GM21737 (cell line): ENCODE results near the gene SERPINH1.

Source experiments
- ATAC-seq: cut with Tn5 transposase; IDR thresholded peaks from one replicate; pipeline ENCODE4 v1.9.1; 2021; ENCODE audit warnings: mild to moderate bottlenecking, moderate library complexity; ENCODE audit not compliant: unreplicated experiment

Gene SERPINH1

DNA sequence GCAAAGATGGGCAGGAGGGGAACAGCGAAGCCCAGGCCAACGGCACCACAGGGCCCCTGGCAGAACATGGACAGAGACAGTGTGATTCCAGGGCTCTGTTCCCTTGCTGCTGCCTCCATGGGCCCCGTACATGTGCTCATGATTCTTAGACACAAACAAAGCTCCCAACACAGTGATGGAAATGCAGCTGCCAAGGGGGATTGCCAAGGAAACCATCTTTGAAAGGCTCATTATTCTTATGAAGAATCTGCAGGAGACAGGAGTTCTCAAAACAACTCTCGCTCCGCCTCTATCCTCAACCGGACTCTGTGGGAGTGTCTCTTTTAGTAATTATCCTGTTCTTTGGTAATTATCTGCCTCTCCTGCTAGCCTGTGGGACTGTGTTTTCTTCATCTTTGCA is 32.2 kb downstream of the SERPINH1 start:
- no peak for ATAC-seq

DNA sequence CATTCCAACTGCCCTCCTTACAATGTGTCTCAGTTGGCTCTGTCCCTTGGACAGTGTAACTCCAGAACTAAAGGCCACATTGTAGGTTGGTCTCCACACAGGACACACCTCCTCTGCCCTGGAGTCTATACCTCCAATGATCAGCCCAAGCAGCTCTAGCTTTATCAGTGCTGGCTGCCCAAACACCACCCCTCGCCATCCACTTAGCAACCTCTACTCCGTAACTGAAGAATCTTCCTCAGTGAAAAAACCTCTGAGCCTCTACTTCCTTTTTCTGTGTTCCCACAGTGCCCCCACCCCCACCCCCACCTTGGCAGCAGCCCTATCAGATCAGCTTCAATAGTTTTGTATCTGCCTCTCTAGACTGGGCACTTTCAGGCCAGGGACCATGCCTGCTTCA is 33.4 kb downstream of the SERPINH1 start:
- ATAC-seq: no peak

DNA sequence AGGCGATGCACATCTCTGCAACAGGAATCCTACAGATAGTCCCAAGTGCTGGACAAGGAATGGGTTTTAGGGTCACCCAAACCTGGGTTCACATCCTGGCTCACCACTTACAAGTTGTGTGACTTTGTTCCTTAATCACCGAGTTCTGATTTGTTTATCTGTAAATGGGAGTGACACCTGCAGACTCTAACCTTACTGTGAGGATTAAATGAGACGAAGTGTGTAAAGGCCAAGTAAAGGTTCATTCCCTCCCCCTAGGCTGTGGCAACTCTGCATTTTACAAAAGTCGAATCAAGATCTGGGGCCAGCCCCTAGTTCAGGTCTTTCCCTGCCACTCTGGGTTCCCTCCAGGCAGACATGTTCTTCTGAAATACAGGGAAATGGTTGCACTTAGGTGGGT is 34.9 kb downstream of the SERPINH1 start:
- ATAC-seq: no peak

- ATAC-seq: no peak
Measured at GRCh38 chr11:75597636-75598035, 35.6 kb downstream of the SERPINH1 start.

DNA sequence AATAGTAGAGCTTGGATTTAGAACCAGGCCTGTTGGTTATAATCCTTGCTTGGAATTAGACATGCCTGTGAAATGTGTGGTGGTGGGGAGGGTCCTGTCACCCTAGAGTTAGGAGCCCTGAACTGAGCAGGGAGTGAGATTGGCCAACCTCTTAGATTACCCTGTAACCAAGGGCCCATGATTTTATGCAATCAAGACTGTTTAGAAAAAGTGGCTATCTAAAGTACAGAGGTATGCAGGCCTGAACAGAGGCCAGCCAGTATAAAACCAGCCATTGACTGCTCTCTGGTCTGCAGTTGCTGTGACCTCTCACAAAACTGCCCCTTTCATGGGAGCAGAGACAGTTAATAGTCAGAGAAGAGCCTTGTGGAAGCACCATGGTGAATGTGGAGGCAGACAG is 36.2 kb downstream of the SERPINH1 start:
- no peak for ATAC-seq

- ATAC-seq: no peak
Measured at GRCh38 chr11:75598900-75599299, 36.8 kb downstream of the SERPINH1 start.

GRCh38 chr11:75600356-75600755 is 38.3 kb downstream of the SERPINH1 start:
- ATAC-seq: no peak

- ATAC-seq: no peak
Measured at GRCh38 chr11:75601494-75601893, 39.4 kb downstream of the SERPINH1 start.

DNA sequence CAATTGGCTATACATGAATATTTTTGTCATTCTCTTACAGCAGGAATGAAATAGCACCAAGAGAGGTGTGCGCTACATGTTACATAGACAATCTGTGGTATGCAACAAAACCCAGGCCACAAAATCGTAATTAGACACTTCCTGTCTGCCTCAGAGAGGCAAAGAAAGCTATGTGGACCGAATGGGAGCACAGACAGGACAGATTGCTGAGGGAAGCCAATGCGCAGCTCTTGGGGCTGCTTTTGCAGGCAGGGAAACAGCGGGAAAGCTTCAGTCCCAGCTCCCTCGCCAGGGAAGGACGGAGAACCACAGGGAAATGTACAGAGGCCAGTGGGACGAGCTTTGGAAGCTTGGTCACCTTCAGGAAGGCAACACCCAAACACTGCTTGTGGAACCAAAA is 40.9 kb downstream of the SERPINH1 start:
- ATAC-seq: no peak

DNA sequence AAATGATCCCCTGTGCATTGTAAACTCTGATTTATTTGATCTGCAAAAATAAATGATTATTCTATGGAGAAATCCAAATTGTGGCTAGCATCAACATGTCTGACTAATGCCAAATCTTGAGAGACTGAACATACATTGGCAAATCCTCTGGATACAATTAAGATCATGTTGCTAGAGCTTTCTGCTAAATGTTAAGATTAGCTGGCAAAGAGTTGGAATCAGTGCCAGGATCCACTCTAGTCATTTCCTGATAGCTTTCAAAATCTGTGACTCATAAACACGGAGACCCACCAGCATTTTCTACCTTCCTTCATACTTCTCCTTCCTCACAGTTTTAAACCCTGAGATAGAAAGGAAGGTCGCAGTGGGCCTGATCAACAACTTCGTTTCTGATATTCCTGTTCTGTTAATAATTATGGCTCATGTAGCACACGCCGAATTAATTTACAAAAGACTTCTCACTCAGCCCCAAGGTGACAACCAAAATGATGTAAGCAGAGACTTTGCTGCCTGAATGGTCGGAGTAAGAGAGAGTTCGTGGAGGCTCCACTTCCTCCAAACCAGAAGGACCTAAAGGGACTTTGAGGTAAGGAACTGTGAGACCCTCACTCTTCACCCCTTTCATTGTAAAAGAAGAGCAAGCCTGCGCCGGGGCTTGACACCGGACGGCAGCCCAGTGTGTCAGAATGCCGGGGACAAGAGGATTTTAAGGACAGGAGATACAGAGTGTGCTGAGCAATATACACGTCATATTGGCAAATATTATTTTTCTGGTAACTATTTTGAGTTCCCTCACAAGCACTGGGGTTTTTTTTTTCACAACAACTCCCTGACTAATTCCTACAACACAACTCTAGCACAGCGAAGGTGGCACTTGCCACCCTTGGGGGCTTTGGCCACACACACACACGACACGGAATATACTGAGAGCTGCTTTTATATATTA is 42.0 kb downstream of the SERPINH1 start:
- ATAC-seq: no peak

DNA sequence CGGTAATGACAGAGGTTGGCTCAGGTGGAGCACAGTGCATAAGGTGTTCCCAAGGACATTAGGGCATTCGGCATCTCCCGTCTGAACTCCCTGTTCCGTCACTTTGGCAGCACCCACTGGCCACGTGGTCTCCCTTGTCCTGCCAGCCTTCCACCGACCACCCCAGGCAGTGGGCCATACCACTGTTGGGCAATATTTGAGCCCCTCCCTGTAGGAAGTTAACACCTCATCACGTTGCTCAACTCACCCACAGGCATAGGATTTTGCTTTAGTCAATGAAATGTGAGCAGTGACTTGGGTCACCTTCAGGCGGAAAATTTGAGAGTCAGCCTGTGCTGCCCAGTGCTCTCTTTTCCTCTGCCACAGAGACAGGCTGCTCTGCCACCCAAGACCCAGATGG is 44.0 kb downstream of the SERPINH1 start:
- ATAC-seq: no peak

DNA sequence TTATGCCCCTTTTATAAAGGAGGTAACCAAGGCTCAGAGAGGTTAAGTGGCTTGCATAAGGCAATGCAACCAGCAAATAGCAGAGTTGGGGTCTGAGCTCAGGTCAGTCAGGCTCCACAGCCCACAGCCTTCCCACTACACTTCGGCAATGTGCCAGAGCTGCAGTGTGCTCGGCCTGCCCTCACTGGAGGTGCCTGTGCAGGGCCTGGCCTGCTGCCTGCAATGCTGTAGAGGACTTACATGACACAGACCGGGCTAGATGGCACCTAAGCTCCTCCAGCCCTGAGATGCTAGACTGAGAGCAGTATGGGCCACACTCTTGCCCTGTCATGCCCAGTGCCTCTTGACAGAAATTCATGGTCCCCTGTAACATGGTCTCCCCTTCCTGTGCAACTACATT is 49.8 kb downstream of the SERPINH1 start:
- no peak for ATAC-seq

DNA sequence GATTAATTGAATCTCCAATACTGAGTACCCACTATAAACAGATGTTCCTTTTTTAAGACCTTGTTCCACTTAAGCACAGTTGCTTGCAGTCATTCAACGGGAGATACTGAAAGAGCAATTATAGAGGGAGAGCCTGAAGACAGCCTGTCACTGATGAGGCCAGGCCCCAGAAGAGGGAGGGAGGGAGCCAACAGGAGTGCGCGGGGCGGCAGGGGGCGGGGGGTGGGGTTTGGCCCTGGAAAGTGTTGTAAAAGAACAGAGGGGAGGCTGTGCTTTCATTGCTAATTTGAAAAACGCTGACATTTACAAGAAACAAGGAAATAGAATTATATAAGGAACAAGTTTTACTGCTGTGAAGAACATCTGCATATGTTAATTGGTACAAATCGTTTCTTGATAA is 53.7 kb downstream of the SERPINH1 start:
- ATAC-seq: no peak

GRCh38 chr11:75616281-75616680 is 54.2 kb downstream of the SERPINH1 start:
- ATAC-seq: no peak
